ENCODE measurements around the gene SYNJ2.

Gene SYNJ2

GRCh38 chr6:158086504-158087223 lies 105.0 kb downstream of the SYNJ2 start:
- no peak for DNase-seq

GRCh38 chr6:158087224-158087867 lies 105.7 kb downstream of the SYNJ2 start:
- DNase-seq, result no peak

- DNase-seq, result no peak
Observed at GRCh38 chr6:158092806-158093205, 111.1 kb downstream of the SYNJ2 start.

- no peak for DNase-seq
Observed at GRCh38 chr6:158095031-158095430, 113.4 kb downstream of the SYNJ2 start.

- no peak for DNase-seq
Observed at GRCh38 chr6:158095671-158096070, 114.0 kb downstream of the SYNJ2 start.

GRCh38 chr6:158103228-158103627 lies 121.6 kb downstream of the SYNJ2 start:
- DNase-seq, result no peak

GRCh38 chr6:158104696-158105095 lies 123.0 kb downstream of the SYNJ2 start:
- no peak for DNase-seq

- no peak for DNase-seq
Observed at GRCh38 chr6:158109748-158110147, 128.1 kb downstream of the SYNJ2 start.

- DNase-seq, result no peak
Observed at GRCh38 chr6:158110986-158111385, 129.3 kb downstream of the SYNJ2 start.

GRCh38 chr6:158111987-158112386 lies 130.3 kb downstream of the SYNJ2 start:
- no peak for DNase-seq

- DNase-seq, result no peak
Observed at GRCh38 chr6:158113802-158114201, 132.1 kb downstream of the SYNJ2 start.

- DNase-seq, result no peak
Observed at GRCh38 chr6:158115102-158115501, 133.4 kb downstream of the SYNJ2 start.

- no peak for DNase-seq
Observed at GRCh38 chr6:158115508-158115907, 133.8 kb downstream of the SYNJ2 start.

- no peak for DNase-seq
Observed at GRCh38 chr6:158118886-158119285, 137.2 kb downstream of the SYNJ2 start.

GRCh38 chr6:158121335-158121734 lies 139.7 kb downstream of the SYNJ2 start:
- no peak for DNase-seq

- no peak for DNase-seq
Observed at GRCh38 chr6:158122048-158122447, 140.4 kb downstream of the SYNJ2 start.

- DNase-seq, result no peak
Observed at GRCh38 chr6:158124288-158124687, 142.6 kb downstream of the SYNJ2 start.

GRCh38 chr6:158125271-158125670 lies 143.6 kb downstream of the SYNJ2 start:
- no peak for DNase-seq

GRCh38 chr6:158131926-158132325 lies 150.3 kb downstream of the SYNJ2 start:
- DNase-seq, result peak; percentile 5

GRCh38 chr6:158142789-158143188 lies 161.1 kb downstream of the SYNJ2 start:
- no peak for DNase-seq

GRCh38 chr6:158143700-158144099 lies 162.0 kb downstream of the SYNJ2 start:
- DNase-seq, result no peak
